ENCODE results near the gene C9orf40.

C9orf40 gene, protein sequence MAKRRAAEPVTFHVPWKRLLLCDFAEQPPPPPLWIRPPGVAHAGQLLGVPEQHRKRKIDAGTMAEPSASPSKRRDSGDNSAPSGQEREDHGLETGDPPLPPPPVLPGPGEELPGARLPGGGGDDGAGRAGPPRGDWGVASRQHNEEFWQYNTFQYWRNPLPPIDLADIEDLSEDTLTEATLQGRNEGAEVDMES
- 0.97 to 11.5 (median 5.0) reads per million in 17 experiments for total RNA-seq

DNA sequence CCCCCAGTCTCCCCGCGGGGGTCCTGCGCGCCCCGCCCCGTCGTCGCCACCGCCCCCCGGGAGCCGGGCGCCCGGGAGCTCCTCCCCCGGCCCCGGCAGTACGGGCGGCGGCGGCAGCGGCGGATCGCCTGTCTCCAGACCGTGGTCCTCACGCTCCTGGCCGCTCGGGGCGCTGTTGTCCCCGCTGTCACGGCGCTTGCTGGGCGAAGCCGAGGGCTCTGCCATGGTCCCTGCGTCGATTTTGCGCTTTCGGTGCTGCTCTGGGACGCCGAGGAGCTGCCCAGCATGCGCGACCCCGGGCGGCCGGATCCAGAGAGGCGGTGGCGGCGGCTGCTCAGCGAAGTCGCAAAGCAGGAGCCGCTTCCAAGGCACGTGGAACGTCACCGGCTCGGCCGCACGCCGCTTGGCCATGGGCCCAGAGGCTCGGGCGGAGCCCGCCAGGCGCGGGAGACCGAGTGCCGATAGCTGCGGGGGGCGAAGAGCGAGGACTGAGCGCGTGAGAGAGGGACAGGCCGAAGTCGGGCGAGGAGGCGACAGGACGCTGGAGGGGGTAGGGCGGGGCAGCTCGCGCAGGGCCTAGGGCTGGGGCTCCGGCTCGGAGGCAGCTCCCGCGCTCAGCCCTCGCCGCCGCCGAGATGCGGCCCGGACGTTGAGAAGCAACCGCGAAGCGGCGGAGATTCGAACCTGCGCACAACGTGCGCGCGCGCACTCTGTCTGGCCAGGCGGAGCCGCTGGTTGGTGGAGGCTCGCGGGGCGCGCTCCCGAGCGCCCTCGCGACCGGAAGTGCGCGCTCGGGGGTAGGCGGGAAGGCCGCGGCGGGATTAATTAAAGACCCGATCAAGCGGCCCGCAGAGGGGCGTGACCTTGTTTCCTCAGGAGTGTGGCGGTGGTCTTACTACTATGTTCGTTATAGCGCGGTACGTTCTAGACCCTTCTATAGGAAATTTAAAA, at the start of gene C9orf40:
TSS of gene C9orf40 (minus strand) at position 712 of the 951 bp plus-strand sequence. CDS start at position 411, 301 bp downstream.
- peak; percentile 91 to 96 (median 94) for DNase-seq

DNA sequence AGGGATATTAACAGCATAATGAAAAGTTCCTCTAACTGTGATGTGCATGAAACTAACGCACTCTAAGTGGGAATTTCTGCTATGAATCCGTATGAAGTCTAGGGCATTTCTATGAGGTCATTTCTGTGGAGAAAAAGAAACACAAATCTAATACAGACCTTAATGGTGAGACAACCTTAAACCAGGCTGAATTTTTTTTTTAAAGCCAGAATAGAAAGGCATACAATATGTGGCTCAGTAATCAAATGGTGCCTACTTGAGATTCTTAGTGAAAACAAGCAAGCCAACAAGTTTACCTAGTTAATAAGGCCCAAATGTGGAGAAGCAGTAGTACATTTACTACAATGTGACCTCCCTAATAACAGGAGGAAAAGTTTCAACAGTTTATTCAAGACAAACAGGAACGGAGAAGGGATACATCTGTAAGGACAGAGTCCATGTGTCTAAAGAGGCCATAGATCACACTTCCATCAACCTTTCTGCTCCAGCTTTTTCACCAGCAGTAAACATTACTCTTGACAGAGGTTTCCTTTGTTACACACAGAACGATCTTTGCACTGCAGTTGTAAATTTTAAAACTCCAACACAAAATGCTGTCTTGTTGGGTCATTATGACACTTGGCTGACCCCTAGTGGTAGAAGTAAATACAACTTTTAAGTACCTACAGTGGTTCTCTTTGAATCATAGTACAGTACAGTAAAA, 49.2 kb upstream of the C9orf40 start:
- DNase-seq = peak; percentile 55 to 92 (median 71)

DNA sequence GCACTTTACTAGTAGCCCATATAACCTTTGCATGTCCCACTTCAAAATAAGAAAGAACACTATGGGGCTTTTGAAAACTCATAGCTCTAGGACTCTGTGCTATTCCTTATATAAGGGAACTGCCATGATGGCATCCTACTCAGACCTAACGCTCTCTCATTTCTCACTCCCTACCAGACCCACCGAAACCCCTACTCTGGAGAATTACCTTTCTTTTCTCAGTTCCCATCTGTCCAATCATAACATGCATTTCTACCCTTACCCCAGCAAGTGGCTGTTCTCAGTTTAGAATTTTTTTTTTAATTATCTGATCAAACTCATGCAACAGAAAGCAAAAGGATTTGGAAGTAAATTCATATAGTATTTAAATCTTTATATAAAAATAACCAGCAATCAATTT, 48.1 kb upstream of the C9orf40 start:
- DNase-seq = no peak

- no peak for DNase-seq
These were observed 32.3 kb upstream of the C9orf40 start for GRCh38 chr9:74985041-74985440.

DNA sequence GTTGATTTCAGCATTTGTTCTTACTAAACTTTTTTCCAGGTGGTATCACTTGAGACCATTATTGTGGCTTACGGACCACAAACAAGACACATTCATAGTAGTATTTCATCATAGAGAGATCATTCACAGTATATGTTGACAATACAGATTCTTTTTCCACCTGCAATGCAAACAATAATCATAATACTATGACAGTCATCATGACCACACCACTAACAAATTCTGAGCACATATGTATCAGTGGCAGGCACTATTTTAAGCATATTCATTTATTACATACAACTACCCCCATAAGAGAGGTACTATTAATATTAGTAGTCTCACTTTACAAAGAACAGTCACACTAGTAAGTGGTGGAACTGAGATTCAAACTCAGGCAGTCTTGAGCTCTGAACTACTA, 31.0 kb upstream of the C9orf40 start:
- no peak for DNase-seq

GRCh38 chr9:74979844-74980243, 27.1 kb upstream of the C9orf40 start:
- DNase-seq = no peak

- no peak for DNase-seq
These were observed 24.6 kb upstream of the C9orf40 start for GRCh38 chr9:74977287-74977686.

DNA sequence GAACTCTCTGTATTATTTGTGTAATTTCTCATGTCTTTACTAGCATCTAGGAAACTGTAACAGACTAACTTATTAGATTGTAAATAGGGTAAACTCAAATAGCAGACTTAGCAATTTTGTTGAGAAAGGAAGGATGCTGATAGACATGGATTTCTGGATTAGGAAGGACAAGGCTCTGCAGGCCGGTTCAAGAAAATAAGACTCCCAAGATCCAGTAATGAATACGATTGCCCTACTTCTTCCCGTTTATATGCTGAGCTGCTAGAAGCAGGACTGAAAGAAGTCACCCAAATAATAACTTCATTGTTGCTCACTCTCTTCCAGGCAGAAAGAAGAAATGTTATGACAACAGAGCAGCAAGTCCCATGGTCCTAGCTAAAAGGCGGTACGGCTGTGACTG, 22.8 kb upstream of the C9orf40 start:
- no peak for DNase-seq

DNA sequence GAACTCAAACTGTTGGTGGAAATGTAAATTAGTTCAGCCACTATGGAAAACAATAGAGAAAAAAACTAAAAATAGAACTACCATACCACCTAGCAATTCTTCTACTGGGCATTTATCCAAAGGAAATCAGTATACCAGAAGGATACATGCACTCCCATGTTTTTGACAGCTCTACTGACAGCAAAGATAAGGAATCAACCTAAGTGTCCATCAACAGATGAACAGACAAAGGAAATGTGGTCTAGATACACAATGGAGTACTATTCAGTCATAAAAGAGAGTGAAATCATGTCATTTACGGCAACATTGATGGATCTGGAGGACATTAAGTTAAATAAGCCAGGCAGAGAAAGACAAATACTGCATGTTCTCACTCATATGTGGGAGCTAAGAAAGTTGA, 21.8 kb upstream of the C9orf40 start:
- no peak for DNase-seq

- DNase-seq = no peak
These were observed 21.0 kb upstream of the C9orf40 start for GRCh38 chr9:74973714-74974113.

DNA sequence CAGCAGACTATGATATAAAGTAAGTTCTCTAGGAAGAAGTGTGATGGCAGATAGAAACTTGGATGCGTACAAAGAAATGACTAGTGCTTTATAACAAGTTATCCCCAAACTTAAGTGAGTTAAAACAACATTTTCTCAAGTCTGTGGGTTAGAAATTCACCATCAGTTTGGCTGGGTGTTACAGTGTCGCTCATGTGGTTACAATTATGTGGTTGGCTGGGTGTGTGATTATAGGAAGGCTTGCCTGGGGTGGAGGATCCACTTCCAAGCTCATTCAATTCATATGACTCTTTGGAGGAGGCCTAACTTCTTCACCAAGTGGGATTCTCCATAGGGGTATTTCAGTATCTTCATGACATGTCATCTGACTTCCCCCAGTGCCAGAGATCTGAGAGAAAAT, 10.3 kb upstream of the C9orf40 start:
- no peak for DNase-seq

DNA sequence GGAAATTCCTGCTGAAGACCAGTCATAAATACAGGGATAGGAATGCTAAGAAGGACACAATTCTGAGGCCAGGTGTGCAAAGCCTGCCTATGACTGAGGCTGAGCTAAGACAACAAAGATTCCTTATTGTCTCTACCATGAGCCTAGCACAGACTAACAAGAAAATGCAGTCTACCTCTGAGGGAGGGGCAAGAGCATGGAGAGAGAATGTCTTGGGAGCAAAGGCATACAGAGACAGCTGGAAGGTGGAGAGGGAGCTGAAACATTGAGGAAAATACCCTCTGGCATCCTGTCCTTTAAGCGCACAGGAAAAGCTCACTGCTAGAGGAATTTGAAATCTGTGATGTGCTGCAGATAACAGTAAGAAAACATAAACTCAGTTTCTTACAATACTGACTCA, 8.8 kb upstream of the C9orf40 start:
- no peak for DNase-seq

- peak in 3 of 4 experiments; percentile 8 to 22 (median 12) for DNase-seq
These were observed 7.8 kb upstream of the C9orf40 start for GRCh38 chr9:74960561-74960960.

DNA sequence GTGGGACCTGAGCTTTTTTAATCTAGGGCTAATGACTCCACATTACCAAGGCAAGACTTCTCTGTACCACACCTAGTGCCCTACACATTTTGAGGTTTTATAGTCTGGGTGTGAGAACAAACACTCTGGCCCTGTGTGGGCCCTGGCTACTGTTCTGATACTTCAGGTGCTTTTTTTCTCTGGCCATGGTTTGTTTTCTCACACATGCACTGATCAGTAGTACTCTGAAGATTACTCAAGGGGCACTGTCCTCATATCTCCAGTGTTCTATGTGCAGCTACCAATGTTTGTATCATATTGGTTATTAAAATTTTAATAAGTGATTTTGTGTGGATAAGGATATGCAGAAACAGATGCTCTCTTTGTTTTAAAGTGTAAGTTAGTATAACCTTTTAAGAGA, 5.9 kb upstream of the C9orf40 start:
- no peak for DNase-seq

DNA sequence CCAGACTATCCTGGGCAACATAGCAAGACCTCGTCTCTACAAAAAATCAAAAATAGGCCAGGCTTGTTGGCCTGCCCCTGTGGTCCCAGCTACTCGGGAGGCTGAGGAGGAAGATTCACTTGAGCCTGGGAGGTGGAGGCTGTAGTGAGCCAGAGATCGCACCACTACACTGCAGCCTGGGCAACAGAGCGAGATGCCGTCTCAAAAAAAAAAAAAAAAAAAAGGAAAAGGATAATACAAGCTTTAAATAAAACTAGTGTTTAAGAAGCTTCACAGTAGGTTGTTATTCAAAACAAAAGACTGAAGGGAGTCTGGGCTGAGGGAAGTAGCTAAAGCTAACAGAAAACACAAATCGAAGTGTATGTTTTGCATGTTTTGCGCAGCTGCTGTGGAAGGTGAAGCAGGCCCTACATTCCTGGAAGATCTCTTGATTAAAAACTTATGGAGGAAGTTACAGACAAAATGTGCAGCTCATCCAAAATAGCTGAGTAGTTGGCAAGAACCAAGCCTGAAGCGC, 581 bp upstream of the C9orf40 start:
- peak in 1 of 4 experiments; percentile 10 for DNase-seq

DNA sequence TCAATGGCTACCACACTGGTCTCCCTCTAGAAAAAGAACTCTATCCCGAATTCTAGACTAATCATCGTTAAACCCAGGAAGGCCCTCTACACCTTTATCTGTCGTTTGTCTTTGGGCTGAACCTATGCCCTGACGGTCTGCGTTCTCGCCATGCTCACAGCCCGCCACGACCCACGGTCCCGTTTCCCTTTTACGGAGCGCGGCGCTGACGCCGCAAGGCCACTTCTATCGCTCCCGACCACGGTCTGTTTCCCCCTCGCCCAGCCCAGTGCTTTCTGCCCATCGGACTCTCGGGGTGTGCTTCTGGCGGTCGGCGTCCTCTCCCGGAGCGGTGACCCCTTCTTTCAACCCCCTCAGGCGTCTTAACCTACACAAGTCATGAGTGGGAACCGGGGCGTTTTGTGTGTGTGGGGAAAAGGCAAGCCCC, 974 bp downstream of the C9orf40 start:
- peak; percentile 64 to 81 (median 69) for DNase-seq

DNA sequence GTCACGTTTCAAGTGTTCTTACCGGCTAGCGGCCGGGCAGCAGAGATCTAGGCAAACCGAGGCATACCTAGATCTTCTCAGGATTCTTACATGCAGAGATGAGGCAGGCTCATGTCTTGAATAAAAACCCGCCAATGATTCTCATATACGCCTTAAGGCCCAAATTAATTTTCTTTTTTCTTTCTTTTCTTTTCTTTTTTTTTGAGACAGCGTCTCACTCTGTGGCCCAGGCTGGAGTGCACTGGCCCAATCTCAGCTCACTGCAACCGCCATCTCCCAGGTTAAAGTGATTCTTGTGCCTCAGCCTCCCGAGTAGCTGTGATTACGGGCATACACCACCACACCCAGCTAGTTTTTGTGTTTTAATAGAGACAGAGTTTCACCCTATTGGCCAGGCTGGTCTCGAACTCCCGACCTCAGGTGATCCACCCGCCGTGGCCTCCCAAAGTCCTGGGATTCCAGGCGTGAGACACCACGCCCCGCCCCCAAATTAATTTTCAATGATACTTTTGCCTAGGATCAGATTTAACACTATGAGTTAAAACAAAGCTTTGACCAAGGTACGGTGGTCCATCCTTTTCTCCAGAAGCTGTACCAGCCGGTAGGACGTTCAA, 1.5 kb downstream of the C9orf40 start:
- no peak for DNase-seq

DNA sequence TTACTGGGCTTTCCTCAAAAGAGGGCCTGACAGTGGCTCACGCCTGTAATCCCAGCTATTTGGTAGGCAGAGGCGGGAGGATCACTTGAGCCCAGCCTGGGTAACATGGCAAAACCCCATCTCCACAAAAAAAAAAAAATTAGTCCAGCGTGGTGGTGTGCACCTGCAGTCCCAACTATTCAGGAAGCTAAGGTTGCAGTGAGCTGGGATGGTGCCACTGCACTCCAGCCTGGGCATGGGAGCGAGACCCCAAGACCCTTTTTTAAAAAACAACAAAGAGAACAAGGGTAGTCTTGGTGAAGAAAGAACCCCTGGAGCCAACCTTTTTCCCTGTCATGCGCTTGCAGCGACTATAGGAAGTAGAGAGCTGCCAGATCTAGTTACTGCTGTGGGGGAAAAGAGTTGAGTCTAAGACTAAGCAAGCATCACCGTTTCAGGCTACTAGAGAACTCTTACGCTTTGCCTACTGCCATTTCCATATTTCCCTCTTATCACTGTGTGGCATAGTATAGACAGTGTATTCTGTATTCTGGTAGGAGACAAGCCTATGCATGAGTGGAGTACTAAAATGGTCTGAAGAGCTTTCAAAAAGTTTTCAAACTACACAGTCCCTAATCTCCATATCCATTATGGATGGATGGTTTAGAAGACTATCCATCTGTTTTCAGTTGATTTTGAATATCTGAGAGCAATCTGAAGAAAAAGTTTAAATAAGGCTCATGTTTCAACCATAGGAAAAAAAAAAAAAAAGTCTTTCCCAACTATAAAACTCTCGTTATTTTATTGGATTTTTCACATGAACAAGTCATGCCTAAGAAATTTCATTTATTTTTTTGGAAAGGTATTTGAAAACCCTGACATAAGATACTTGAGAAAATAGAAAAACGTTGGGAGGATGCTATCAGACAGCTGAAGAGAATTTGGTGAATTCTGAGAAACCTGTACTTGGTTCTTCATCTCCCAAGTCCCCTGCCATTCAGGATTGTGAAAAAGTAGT, 2.6 kb downstream of the C9orf40 start:
- no peak for DNase-seq

GRCh38 chr9:74948937-74949336, 3.8 kb downstream of the C9orf40 start:
- DNase-seq = no peak

GRCh38 chr9:74946686-74947085, 6.0 kb downstream of the C9orf40 start:
- no peak for DNase-seq

DNA sequence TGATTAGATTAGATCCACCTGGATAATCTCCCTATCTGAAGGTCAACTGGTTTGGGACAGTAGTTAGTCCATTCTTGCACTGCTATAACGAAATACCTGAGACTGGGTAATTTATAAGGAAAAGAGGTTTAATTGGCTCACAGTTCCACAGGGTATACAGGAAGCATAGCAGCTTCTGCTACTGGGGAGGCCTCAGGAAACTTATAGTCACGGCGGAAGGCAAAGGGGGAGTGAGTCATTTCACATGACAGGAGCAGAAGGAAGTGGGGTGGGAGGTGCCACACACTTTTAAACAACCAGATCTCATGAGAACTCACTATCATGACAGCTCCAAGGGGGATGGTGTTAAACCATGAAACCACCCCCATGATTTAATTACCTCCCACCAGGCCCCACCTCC, 9.9 kb downstream of the C9orf40 start:
- peak; percentile 36 to 66 (median 61) for DNase-seq

All from suppressor macrophage (primary cell).